Measurements from ENCODE around the gene DDN. TPM values are rescaled to one million over a fixed set of nuclear protein-coding genes. Genes with fewer than 3 reads are reported as not detected.

DDN gene
- total RNA-seq, 4 donors from 2014 or later: not detected

DNA sequence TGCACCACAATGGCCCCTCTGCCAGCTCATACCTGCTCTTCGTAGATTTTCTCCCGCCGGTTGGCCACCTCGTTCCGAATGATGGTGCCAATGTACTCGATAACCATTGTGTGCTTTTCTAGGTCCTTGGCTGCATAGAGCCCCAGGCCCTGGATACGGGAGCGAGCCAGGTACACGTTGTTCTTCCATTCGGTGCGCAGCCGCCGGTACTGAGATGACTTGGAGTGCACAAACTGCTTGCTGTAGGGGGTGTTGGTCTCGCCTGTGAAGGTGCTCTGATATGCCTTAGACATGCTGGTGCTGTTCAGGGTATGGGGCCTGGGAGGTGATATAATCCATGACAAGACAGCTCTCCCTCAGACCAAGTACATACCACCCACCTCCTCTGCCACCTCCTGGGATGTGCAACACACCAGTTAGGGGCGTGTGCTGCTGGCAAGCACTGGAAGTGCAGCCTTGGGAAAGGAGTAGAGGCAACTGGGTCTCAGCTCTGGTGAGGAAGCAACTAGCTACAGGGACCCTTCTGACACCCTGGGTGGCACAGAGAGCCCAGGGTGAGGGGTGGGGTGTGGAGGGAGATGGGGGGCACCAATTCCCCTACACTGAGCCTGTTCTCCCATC, 23.5 kb upstream of the DDN start:
- Histone ChIP-seq H3K27ac (no peak overlapping the region), H3K27me3 (no peaks in the 10 kb centered on the region), H3K9me3 (no peaks in the 10 kb centered on the region), H3K4me1 (peaks cover 1 to 14% (median 7%) of the 10 kb centered on the region in 3 donors), H3K36me3 (peaks cover 0 to 74% of the 10 kb centered on the region in 2 donors), H3K4me3 (no peak overlapping the region)
- ATAC-seq: no peak
- TF ChIP-seq, protein P1, sequence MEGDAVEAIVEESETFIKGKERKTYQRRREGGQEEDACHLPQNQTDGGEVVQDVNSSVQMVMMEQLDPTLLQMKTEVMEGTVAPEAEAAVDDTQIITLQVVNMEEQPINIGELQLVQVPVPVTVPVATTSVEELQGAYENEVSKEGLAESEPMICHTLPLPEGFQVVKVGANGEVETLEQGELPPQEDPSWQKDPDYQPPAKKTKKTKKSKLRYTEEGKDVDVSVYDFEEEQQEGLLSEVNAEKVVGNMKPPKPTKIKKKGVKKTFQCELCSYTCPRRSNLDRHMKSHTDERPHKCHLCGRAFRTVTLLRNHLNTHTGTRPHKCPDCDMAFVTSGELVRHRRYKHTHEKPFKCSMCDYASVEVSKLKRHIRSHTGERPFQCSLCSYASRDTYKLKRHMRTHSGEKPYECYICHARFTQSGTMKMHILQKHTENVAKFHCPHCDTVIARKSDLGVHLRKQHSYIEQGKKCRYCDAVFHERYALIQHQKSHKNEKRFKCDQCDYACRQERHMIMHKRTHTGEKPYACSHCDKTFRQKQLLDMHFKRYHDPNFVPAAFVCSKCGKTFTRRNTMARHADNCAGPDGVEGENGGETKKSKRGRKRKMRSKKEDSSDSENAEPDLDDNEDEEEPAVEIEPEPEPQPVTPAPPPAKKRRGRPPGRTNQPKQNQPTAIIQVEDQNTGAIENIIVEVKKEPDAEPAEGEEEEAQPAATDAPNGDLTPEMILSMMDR (IDR thresholded peaks at IDR 0.05): no peak
- TF ChIP-seq EP300 (IDR thresholded peaks at IDR 0.05) (no peak), POLR2A (IDR thresholded peaks at IDR 0.05) (no peak), POLR2AphosphoS5 (IDR thresholded peaks at IDR 0.05) (no peak)
- WGBS, 2 donors (ENCODE audit: low coverage in 1 of 2): 80 to 87% methylated on average over 4 to 8 of the region's 15 CpGs

DNA sequence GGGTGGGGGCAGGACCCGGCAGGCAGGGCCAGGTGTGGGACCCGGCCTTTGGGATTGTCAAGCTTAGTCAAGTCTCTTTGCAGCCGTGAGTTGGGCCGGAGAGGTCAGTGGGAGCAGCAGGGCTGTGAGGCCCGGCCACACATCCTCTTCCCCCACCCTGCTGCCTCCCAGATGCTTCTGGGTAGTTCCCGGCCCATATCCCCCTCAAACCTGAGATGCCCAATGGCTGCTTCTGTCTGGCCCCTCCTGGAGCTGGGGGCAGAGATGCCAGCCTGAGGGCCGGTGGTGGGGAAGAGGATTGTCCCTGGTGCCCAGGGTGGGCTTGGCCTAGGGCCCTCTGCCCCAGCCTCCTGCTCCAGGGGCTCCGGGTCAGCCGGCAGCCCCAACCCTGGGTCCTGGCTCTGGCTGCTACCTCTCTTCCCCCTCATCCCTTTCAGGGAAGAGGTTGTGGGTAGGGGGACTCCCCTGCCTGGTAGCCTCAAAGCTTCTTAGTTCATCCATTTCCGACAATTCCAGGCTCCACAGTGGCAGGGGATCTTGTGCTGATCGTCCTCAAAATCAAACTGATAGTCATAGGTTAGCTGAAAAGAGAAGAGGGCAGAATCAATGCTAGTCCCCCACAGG, 22.2 kb upstream of the DDN start:
- Histone ChIP-seq H3K4me1 (peaks cover 4 to 26% (median 13%) of the 10 kb centered on the region in 3 donors), H3K36me3 (peaks cover 0 to 61% of the 10 kb centered on the region in 2 donors), H3K4me3 (no peak overlapping the region), H3K9me3 (no peaks in the 10 kb centered on the region), H3K27me3 (no peaks in the 10 kb centered on the region), H3K27ac (no peak overlapping the region)
- TF ChIP-seq POLR2A (IDR thresholded peaks at IDR 0.05): no peak
- TF ChIP-seq, protein P1 (IDR thresholded peaks at IDR 0.05): no peak
- TF ChIP-seq EP300 (IDR thresholded peaks at IDR 0.05): no peak
- no peak for TF ChIP-seq POLR2AphosphoS5 (IDR thresholded peaks at IDR 0.05)
- WGBS, 2 donors (ENCODE audit: low coverage in 1 of 2): 60 to 71% methylated on average over 5 to 6 of the region's 11 CpGs
- ATAC-seq: no peak

DNA sequence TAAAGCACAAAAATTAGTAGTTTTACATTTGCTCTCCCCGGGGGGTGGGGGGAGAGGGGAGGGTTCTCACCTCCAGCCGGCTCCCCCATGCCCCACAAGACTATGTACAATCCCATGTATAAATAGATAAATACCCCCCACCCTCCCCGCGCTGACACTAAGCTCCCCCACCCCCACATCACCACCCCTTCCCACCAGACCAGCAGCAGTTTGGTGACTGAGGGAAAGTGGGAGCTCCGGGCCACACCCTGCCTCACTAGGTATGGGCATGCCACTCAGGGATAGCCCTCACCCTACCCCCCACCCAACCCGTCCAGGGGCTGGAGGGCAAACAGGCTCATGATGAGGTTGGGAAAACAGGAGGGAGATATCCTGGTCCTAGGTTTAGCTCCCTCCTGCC, 21.3 kb upstream of the DDN start:
- Histone ChIP-seq H3K36me3 (peaks cover 0 to 52% of the 10 kb centered on the region in 2 donors), H3K27me3 (no peaks in the 10 kb centered on the region), H3K9me3 (no peaks in the 10 kb centered on the region), H3K27ac (peak overlapping the region in 2 of 4 donors; percentile 93), H3K4me3 (no peak overlapping the region), H3K4me1 (peaks cover 4 to 32% (median 13%) of the 10 kb centered on the region in 3 donors)
- TF ChIP-seq, protein P1 (IDR thresholded peaks at IDR 0.05): no peak
- TF ChIP-seq EP300 (IDR thresholded peaks at IDR 0.05) (no peak), POLR2A (IDR thresholded peaks at IDR 0.05) (no peak), POLR2AphosphoS5 (IDR thresholded peaks at IDR 0.05) (no peak)
- ATAC-seq: no peak
- 50 to 56% methylated on average over 2 to 3 of the region's 6 CpGs for WGBS, 2 donors (ENCODE audit: low coverage in 1 of 2)

DNA sequence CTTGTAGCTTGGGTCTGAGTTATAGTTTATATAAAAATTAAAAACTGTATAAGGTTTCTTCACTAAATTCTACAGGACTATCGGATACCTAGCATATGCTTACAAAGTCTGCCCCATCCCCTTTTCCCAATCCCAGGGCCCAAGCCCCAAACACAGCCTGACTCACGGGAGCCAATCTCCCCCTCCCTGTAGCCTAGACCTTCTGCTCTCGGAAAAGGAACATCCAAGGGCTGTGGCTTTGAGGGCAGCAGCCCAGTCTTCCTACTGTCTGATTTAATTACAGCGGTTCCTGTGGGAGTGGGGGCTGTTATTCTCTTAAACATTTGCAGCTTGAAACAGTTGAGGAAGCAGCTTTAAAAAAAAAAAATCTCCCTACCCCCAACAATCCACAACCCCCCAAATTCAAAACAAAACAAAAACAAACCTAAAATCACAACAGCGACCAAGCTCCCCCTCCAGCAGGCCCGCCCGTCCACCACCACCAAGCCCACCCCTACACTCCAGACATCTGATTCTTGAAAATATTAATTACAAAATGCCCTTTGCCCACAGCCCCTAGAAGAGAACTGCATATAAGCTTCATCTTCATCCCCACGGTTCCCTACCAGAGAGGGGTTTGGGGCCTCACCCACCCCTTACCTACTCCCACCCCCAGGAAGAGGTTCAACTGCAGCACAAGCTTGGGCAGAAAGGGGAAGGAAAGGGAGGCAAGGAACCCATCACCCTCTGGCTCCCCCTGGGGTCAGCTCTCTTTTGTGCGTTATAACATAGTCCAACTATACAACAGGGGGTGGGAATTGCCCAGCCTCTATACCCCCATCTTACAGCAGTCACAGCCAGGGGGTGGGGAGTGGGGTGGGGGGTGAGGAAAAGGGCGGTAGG, 20.5 kb upstream of the DDN start:
- peaks cover 0 to 44% of the 10 kb centered on the region in 2 donors for H3K36me3 ChIP-seq
- no peaks in the 10 kb centered on the region for H3K9me3 ChIP-seq
- no peak for ATAC-seq
- no peaks in the 10 kb centered on the region for H3K27me3 ChIP-seq
- H3K27ac ChIP-seq: peak overlapping the region; percentile 76 to 95 (median 93)
- peaks cover 4 to 32% (median 13%) of the 10 kb centered on the region in 3 donors for H3K4me1 ChIP-seq
- peak overlapping the region in 1 of 2 donors; percentile 83 for H3K4me3 ChIP-seq
- WGBS, 2 donors (ENCODE audit: low coverage in 1 of 2): 30 to 59% methylated on average over 5 to 8 of the region's 10 CpGs
- TF ChIP-seq POLR2AphosphoS5 (IDR thresholded peaks at IDR 0.05): no peak
- TF ChIP-seq POLR2A (IDR thresholded peaks at IDR 0.05): no peak
- TF ChIP-seq, protein P1 (IDR thresholded peaks at IDR 0.05): no peak
- TF ChIP-seq EP300 (IDR thresholded peaks at IDR 0.05): no peak
